ENCODE results near the gene RPL10A.
"Not testable (repeated sequence)": the region's sequence is repeated elsewhere in the genome, so short reads cannot be mapped to it uniquely, and the experiment has no call there.

GRCh38 chr6:35438378-35439065 lies 29.7 kb upstream of the RPL10A start:
- TF ChIP-seq CTCF (IDR thresholded peaks at IDR 0.05 in 8 of 11, conservative IDR thresholded peaks at IDR 0.05 in 3 of 11); POLR2AphosphoS5 (IDR thresholded peaks at IDR 0.05): not testable (repeated sequence)

Measured in spleen (tissue), 7 donors.